Smooth muscle cell (in vitro differentiated cells): Measurements from ENCODE around the gene ARHGAP10. TPM values are rescaled to one million over a fixed set of nuclear protein-coding genes. Genes with fewer than 3 reads are reported as not detected.

Source experiments
- DNase-seq: peaks from one replicate; lab custom pipeline; 2025; ENCODE audit not compliant: unreplicated experiment; lab: John Stamatoyannopoulos, UW
- H2AFZ ChIP-seq: fragments of 200-600 bp; sonication (generic); 2 replicates; pipeline ENCODE4 v1.6.0; 2016; ENCODE audit warnings: antibody characterized with exemption, low read depth, mild to moderate bottlenecking
- H3F3A ChIP-seq: fragments of 200-600 bp; sonication (generic); 2 replicates; pipeline ENCODE4 v1.6.0; 2017; ENCODE audit warnings: antibody characterized with exemption, low read depth
- H3K27ac ChIP-seq: fragments of 200-600 bp; sonication (generic); 2 replicates; pipeline ENCODE4 v1.5.1; 2016; ENCODE audit warnings: low read depth, mild to moderate bottlenecking
- H3K27me3 ChIP-seq: fragments of 200-600 bp; sonication (generic); 2 replicates; pipeline ENCODE4 v1.6.1; 2016; ENCODE audit warnings: low read depth, mild to moderate bottlenecking
- H3K36me3 ChIP-seq: fragments of 200-600 bp; sonication (generic); 2 replicates; pipeline ENCODE4 v1.5.1; 2016; ENCODE audit warnings: low read depth
- H3K4me1 ChIP-seq: fragments of 200-600 bp; sonication (generic); 2 replicates; pipeline ENCODE4 v1.5.1; 2016; ENCODE audit warnings: low read depth
- H3K4me2 ChIP-seq: fragments of 200-600 bp; sonication (generic); 2 replicates; pipeline ENCODE4 v1.6.0; 2016; ENCODE audit warnings: mild to moderate bottlenecking
- H3K4me3 ChIP-seq: fragments of 200-600 bp; sonication (generic); 2 replicates; pipeline ENCODE4 v1.5.1; 2016; ENCODE audit warnings: mild to moderate bottlenecking
- H3K79me2 ChIP-seq: fragments of 200-600 bp; sonication (generic); 2 replicates; pipeline ENCODE4 v1.6.0; 2016; ENCODE audit warnings: low read depth, mild to moderate bottlenecking
- H3K9ac ChIP-seq: fragments of 200-600 bp; sonication (generic); 2 replicates; pipeline ENCODE4 v1.6.0; 2016; ENCODE audit warnings: low read depth
- H3K9me3 ChIP-seq: fragments of 200-600 bp; sonication (generic); replicated peaks from 2 replicates; pipeline ENCODE4 v1.5.1; 2016; ENCODE audit warnings: low read depth
- H4K20me1 ChIP-seq: fragments of 200-600 bp; sonication (generic); 2 replicates; pipeline ENCODE4 v1.6.0; 2016; ENCODE audit warnings: low read depth
- WGBS: methylation state at CpG from one replicate; pipeline ENCODE4 v1.1.7; 2016; ENCODE audit warnings: low lambda C conversion rate; 5-methylcytosine and 5-hydroxymethylcytosine counted together
- polyA plus RNA-seq: library from polyadenylated mRNA; unstranded; fragments of >200 nt; fragmentation: Nextera tagmentation; extraction: Ambion mirVana; gene quantifications from 2 replicates; pipeline ENCODE4 v1.2.1, GENCODE V29; 2016
- total RNA-seq: library from RNA; depleted of rRNA; stranded (reverse); fragments of >200 nt; gene quantifications from 2 replicates; pipeline ENCODE4 v1.2.3, GENCODE V29; 2014
- TF ChIP-seq, protein P1 (sequence below): fragments of 200-600 bp; sonication (generic); IDR thresholded peaks from 2 replicates; pipeline ENCODE4 v1.5.1; 2017; ENCODE audit warnings: borderline replicate concordance, mild to moderate bottlenecking, antibody characterized with exemption; ENCODE audit not compliant: insufficient read depth, poor library complexity, severe bottlenecking

Gene ARHGAP10
- total and polyA plus RNA-seq, 2 experiments from 2014 or later = 6.2 to 11.6 TPM

GRCh38 chr4:148071009-148071408 lies 339.1 kb downstream of the ARHGAP10 start:
- Histone ChIP-seq H3K9ac (no peak overlapping the region), H3K4me3 (no peak overlapping the region), H3K27ac (no peak overlapping the region), H2AFZ (no peak overlapping the region), H3K4me2 (no peak overlapping the region), H3F3A (no peaks in the 10 kb centered on the region), H3K27me3 (no peaks in the 10 kb centered on the region), H3K79me2 (no peaks in the 10 kb centered on the region), H3K4me1 (no peaks in the 10 kb centered on the region), H3K36me3 (no peaks in the 10 kb centered on the region), H3K9me3 (peaks cover 4% of the 10 kb centered on the region), H4K20me1 (no peaks in the 10 kb centered on the region)
- DNase-seq = no peak
- WGBS = 90% methylated on average over 4 of the region's 4 CpGs
- TF ChIP-seq, protein P1, sequence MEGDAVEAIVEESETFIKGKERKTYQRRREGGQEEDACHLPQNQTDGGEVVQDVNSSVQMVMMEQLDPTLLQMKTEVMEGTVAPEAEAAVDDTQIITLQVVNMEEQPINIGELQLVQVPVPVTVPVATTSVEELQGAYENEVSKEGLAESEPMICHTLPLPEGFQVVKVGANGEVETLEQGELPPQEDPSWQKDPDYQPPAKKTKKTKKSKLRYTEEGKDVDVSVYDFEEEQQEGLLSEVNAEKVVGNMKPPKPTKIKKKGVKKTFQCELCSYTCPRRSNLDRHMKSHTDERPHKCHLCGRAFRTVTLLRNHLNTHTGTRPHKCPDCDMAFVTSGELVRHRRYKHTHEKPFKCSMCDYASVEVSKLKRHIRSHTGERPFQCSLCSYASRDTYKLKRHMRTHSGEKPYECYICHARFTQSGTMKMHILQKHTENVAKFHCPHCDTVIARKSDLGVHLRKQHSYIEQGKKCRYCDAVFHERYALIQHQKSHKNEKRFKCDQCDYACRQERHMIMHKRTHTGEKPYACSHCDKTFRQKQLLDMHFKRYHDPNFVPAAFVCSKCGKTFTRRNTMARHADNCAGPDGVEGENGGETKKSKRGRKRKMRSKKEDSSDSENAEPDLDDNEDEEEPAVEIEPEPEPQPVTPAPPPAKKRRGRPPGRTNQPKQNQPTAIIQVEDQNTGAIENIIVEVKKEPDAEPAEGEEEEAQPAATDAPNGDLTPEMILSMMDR = no peak

- DNase-seq = no peak
- Histone ChIP-seq H3F3A (no peaks in the 10 kb centered on the region), H3K4me1 (no peaks in the 10 kb centered on the region), H4K20me1 (no peaks in the 10 kb centered on the region), H2AFZ (no peak overlapping the region), H3K79me2 (no peaks in the 10 kb centered on the region), H3K9ac (no peak overlapping the region), H3K27ac (no peak overlapping the region), H3K9me3 (peaks cover 4% of the 10 kb centered on the region), H3K4me2 (no peak overlapping the region), H3K36me3 (no peaks in the 10 kb centered on the region), H3K4me3 (no peak overlapping the region), H3K27me3 (no peaks in the 10 kb centered on the region)
- TF ChIP-seq, protein P1 = no peak
- 96% methylated on average over 8 of the region's 9 CpGs for WGBS
Observed at GRCh38 chr4:148072789-148073188, 340.9 kb downstream of the ARHGAP10 start.

GRCh38 chr4:148073349-148073748 lies 341.5 kb downstream of the ARHGAP10 start:
- Histone ChIP-seq H3K4me2 (no peak overlapping the region), H4K20me1 (no peaks in the 10 kb centered on the region), H3K9me3 (peaks cover 4% of the 10 kb centered on the region), H3K27me3 (no peaks in the 10 kb centered on the region), H3K36me3 (no peaks in the 10 kb centered on the region), H3K27ac (no peak overlapping the region), H3K9ac (no peak overlapping the region), H3K4me1 (no peaks in the 10 kb centered on the region), H3F3A (no peaks in the 10 kb centered on the region), H3K4me3 (no peak overlapping the region), H3K79me2 (no peaks in the 10 kb centered on the region), H2AFZ (no peak overlapping the region)
- TF ChIP-seq, protein P1 = no peak
- WGBS = 96% methylated on average over 6 of the region's 6 CpGs
- no peak for DNase-seq

GRCh38 chr4:148074462-148074861 lies 342.6 kb downstream of the ARHGAP10 start:
- Histone ChIP-seq H3K4me3 (no peak overlapping the region), H4K20me1 (no peaks in the 10 kb centered on the region)

More at GRCh38 chr4:148074462-148074861, 342.6 kb downstream of the ARHGAP10 start:
- TF ChIP-seq, protein P1 = no peak
- no peaks in the 10 kb centered on the region for H3K79me2 ChIP-seq
- 98% methylated on average over 5 of the region's 5 CpGs for WGBS
- DNase-seq = no peak
- peaks cover 4% of the 10 kb centered on the region for H3K9me3 ChIP-seq
- H3K9ac ChIP-seq = no peak overlapping the region
- H3K4me2 ChIP-seq = no peak overlapping the region
- H3K27ac ChIP-seq = no peak overlapping the region
- H3F3A ChIP-seq = no peaks in the 10 kb centered on the region
- no peaks in the 10 kb centered on the region for H3K27me3 ChIP-seq
- no peaks in the 10 kb centered on the region for H3K36me3 ChIP-seq
- no peak overlapping the region for H2AFZ ChIP-seq
- no peaks in the 10 kb centered on the region for H3K4me1 ChIP-seq
